H1 (cell line): ENCODE results near the gene GAP43. TPM values are rescaled to one million over a fixed set of nuclear protein-coding genes. Genes with fewer than 3 reads are reported as not detected.

Source experiments
- CTCF ChIA-PET: fragments of 300-600 bp; sonication (Branson Sonifier 250); formaldehyde crosslinking; loops from one replicate; lab custom pipeline; 2021; ENCODE audit not compliant: partially characterized antibody; lab: Charles Lee
- POLR2A ChIA-PET: fragments of 300-600 bp; sonication (Branson Sonifier 250); formaldehyde crosslinking; loops from one replicate; lab custom pipeline; 2021; ENCODE audit warnings: inconsistent platforms; ENCODE audit not compliant: partially characterized antibody; lab: Charles Lee
- DNase-seq, 2 experiments: peaks; one replicate each; pipeline versions ENCODE4 v3.0.0 to v3.0.0-alpha.2; 2010 to 2022; ENCODE audit warnings: low spot score in 2 of 2, low read depth in 1 of 2, mixed read lengths in 1 of 2
- FAIRE-seq: peaks from 2 replicates; lab custom pipeline; 2011; peaks lifted over from hg19 to GRCh38; lab: Jason Lieb, UNC
- H2AFZ ChIP-seq: 2 replicates; pipeline ENCODE4 v1.8.1; 2012; ENCODE audit warnings: low read length, inconsistent platforms
- H2AK5ac ChIP-seq: 2 replicates; pipeline ENCODE4 v1.6.1; 2013; ENCODE audit warnings: low read depth, low read length
- H2BK120ac ChIP-seq: replicated peaks from 2 replicates; pipeline ENCODE3; 2013; ENCODE audit warnings: low read depth, low read length, inconsistent platforms
- H2BK12ac ChIP-seq: 2 replicates; pipeline ENCODE4 v1.6.1; 2013; ENCODE audit warnings: low read depth, low read length
- H2BK15ac ChIP-seq: 2 replicates; pipeline ENCODE4 v1.6.1; 2013; ENCODE audit warnings: low read length
- H2BK20ac ChIP-seq: 2 replicates; pipeline ENCODE4 v1.6.1; 2013; ENCODE audit warnings: low read length
- H2BK5ac ChIP-seq: 2 replicates; pipeline ENCODE4 v1.6.1; 2013; ENCODE audit warnings: low read depth, low read length
- H3K14ac ChIP-seq: 2 replicates; pipeline ENCODE4 v1.6.1; 2013; ENCODE audit warnings: inconsistent platforms; ENCODE audit not compliant: insufficient read length
- H3K18ac ChIP-seq: 2 replicates; pipeline ENCODE4 v1.6.1; 2013; ENCODE audit warnings: low read length; ENCODE audit errors: extremely low read depth
- H3K23ac ChIP-seq: 2 replicates; pipeline ENCODE4 v1.6.1; 2013; ENCODE audit warnings: inconsistent platforms; ENCODE audit not compliant: insufficient read length
- H3K23me2 ChIP-seq: 2 replicates; pipeline ENCODE4 v1.6.1; 2013; ENCODE audit warnings: low read depth, low read length
- H3K27ac ChIP-seq: 2 replicates; pipeline ENCODE4 v1.6.1; 2011; ENCODE audit warnings: low read depth, low read length, inconsistent platforms
- H3K27me3 ChIP-seq, 4 experiments: replicated peaks in 1 of 4; 1 replicate in 1 of 4; 2 replicates in 3 of 4; pipeline versions ENCODE4 v1.6.1 to v1.8.1; 2011 to 2013; ENCODE audit warnings: low read length in 3 of 4, mild to moderate bottlenecking in 3 of 4, inconsistent platforms in 2 of 4, mixed read lengths in 2 of 4, moderate library complexity in 1 of 4; ENCODE audit not compliant: control insufficient read depth in 3 of 4, insufficient read depth in 3 of 4; ENCODE audit errors: extremely low read depth in 1 of 4
- H3K36me3 ChIP-seq, 4 experiments: 2 replicates each; pipeline versions ENCODE4 v1.6.1 to v1.8.1; 2011 to 2013; ENCODE audit warnings: mild to moderate bottlenecking in 4 of 4, low read length in 3 of 4, moderate library complexity in 2 of 4, control low read depth in 1 of 4, inconsistent platforms in 1 of 4; ENCODE audit not compliant: insufficient read depth in 4 of 4, control insufficient read depth in 2 of 4
- H3K4ac ChIP-seq: replicated peaks from 2 replicates; pipeline ENCODE3; 2013; ENCODE audit warnings: low read length, low read depth, mixed read lengths, inconsistent platforms; ENCODE audit not compliant: insufficient read length
- H3K4me1 ChIP-seq, 4 experiments: replicated peaks in 1 of 4; 1 replicate in 1 of 4; 2 replicates in 3 of 4; pipeline versions ENCODE4 v1.6.1 to v1.8.1; 2011 to 2013; ENCODE audit warnings: low read length in 3 of 4, inconsistent platforms in 2 of 4, mixed read lengths in 1 of 4; ENCODE audit not compliant: insufficient read depth in 4 of 4, control insufficient read depth in 3 of 4
- H3K4me2 ChIP-seq, 2 experiments: 2 replicates each; pipeline versions ENCODE4 v1.6.1 to v1.8.1; 2011 to 2013; ENCODE audit warnings: low read depth in 2 of 2, low read length in 2 of 2, control low read depth in 1 of 2, inconsistent platforms in 1 of 2, mild to moderate bottlenecking in 1 of 2; ENCODE audit not compliant: insufficient read depth in 1 of 2
- H3K4me3 ChIP-seq, 4 experiments: fragments of 200-600, 300-600 bp in 1 of 4; sonication (generic), shearing (Covaris generic), sonication (Bioruptor Twin) in 1 of 4; 2 replicates each; pipeline versions ENCODE4 v1.5.1 to v1.8.1; 2011 to 2016; ENCODE audit warnings: low read length in 4 of 4, low read depth in 3 of 4, control low read depth in 2 of 4, inconsistent platforms in 2 of 4, mild to moderate bottlenecking in 2 of 4, mixed read lengths in 1 of 4, moderate library complexity in 1 of 4; ENCODE audit not compliant: insufficient read depth in 2 of 4; ENCODE audit errors: extremely low read depth in 1 of 4
- H3K56ac ChIP-seq: replicated peaks from 2 replicates; pipeline ENCODE3; 2013; ENCODE audit warnings: low read depth, mild to moderate bottlenecking, mixed read lengths, low read length, inconsistent platforms; ENCODE audit not compliant: insufficient read length
- H3K79me1 ChIP-seq: 2 replicates; pipeline ENCODE4 v1.6.1; 2013; ENCODE audit warnings: low read depth, low read length, control low read depth
- H3K79me2 ChIP-seq, 2 experiments: 2 replicates each; pipeline versions ENCODE4 v1.6.1 to v1.8.1; 2012 to 2013; ENCODE audit warnings: low read length in 2 of 2, mild to moderate bottlenecking in 2 of 2, inconsistent platforms in 1 of 2; ENCODE audit not compliant: insufficient read depth in 2 of 2, control insufficient read depth in 1 of 2
- H3K9ac ChIP-seq, 4 experiments: replicated peaks in 1 of 4; 1 replicate in 1 of 4; 2 replicates in 3 of 4; pipeline versions ENCODE4 v1.6.1 to v1.8.1; 2011 to 2013; ENCODE audit warnings: low read depth in 3 of 4, low read length in 3 of 4, control low read depth in 2 of 4, mild to moderate bottlenecking in 2 of 4, moderate library complexity in 2 of 4, inconsistent platforms in 1 of 4; ENCODE audit errors: extremely low read depth in 1 of 4
- H3K9me3 ChIP-seq, 2 experiments: 2 replicates each; pipeline versions ENCODE4 v1.6.1 to v1.8.1; 2012 to 2013; ENCODE audit warnings: mild to moderate bottlenecking in 2 of 2, moderate library complexity in 2 of 2, control low read depth in 1 of 2, inconsistent platforms in 1 of 2, low read depth in 1 of 2, low read length in 1 of 2, mixed read lengths in 1 of 2; ENCODE audit not compliant: insufficient read depth in 2 of 2
- H4K20me1 ChIP-seq, 2 experiments: replicated peaks in 1 of 2; 2 replicates each; pipeline versions ENCODE3 to v1.8.1; 2011 to 2013; ENCODE audit warnings: inconsistent platforms in 2 of 2, low read length in 2 of 2, mild to moderate bottlenecking in 1 of 2; ENCODE audit not compliant: insufficient read depth in 2 of 2, control insufficient read depth in 1 of 2
- H4K5ac ChIP-seq: 2 replicates; pipeline ENCODE4 v1.6.1; 2013; ENCODE audit warnings: low read length, low read depth, mixed read lengths, inconsistent platforms; ENCODE audit not compliant: insufficient read length
- H4K8ac ChIP-seq: 2 replicates; pipeline ENCODE4 v1.8.0; 2013; ENCODE audit warnings: mild to moderate bottlenecking, moderate library complexity, low read length, inconsistent platforms; ENCODE audit not compliant: insufficient read depth; ENCODE audit errors: extremely low read depth
- H4K91ac ChIP-seq: replicated peaks from 2 replicates; pipeline ENCODE3; 2013; ENCODE audit warnings: low read length, mixed read lengths, inconsistent platforms; ENCODE audit not compliant: insufficient read length
- SIRT6 ChIP-seq: IDR thresholded peaks from one replicate; pipeline ENCODE4 v1.7.1; 2012; ENCODE audit warnings: low read length, inconsistent platforms
- TAF7 ChIP-seq: optimal IDR thresholded peaks from 2 replicates; pipeline ENCODE3; 2011; ENCODE audit warnings: low read depth, mild to moderate bottlenecking, inconsistent platforms, low read length, moderate library complexity, borderline replicate concordance
- WGBS, 2 experiments: shearing (Covaris generic) in 1 of 2; methylation state at CpG; one replicate each; pipeline versions ENCODE4 v1.1.6 to v1.1.7; 2013 to 2015; ENCODE audit warnings: low lambda C conversion rate in 2 of 2, mixed read lengths in 2 of 2, inconsistent platforms in 1 of 2, low coverage in 1 of 2, missing lambda C conversion rate in 1 of 2; ENCODE audit not compliant: insufficient replicate concordance in 2 of 2, insufficient coverage in 1 of 2, insufficient read length in 1 of 2; ENCODE audit errors: extremely low coverage in 1 of 2, missing lambda C conversion rate in 1 of 2; 5-methylcytosine and 5-hydroxymethylcytosine counted together
- polyA plus RNA-seq, 7 experiments: library from polyadenylated mRNA; depleted of rRNA in 3 of 7; stranded (reverse) in 5 of 7; unstranded in 2 of 7; fragments of >200 nt in 5 of 7; fragments of 200-250 nt in 2 of 7; gene quantifications; 1 replicate in 5 of 7; 2 replicates in 1 of 7; 4 replicates in 1 of 7; pipeline versions ENCODE4 v1.2.1 to v1.2.3, GENCODE V29; 2011 to 2013; ENCODE audit warnings: missing spikeins in 2 of 7, mixed read lengths in 2 of 7
- total RNA-seq: library from RNA; stranded (reverse); fragmentation: NEBNext Ultra II Directional; extraction: Animal tissue kit (Norgen Biotek cat#: 25700); gene quantifications from 2 replicates; pipeline ENCODE4 v1.2.1, GENCODE V29; 2021

The GAP43 gene
- total and polyA plus RNA-seq, 2 of the 8 experiments (the other 6 are each of a cell fraction or from before 2014, with no cell fraction given): 11.2 to 21.9 TPM

- Histone ChIP-seq H2AFZ (no peak overlapping the region), H4K91ac (no peak overlapping the region), H2BK120ac (no peak overlapping the region), H3K36me3 (no peaks in the 10 kb centered on the region), H3K9me3 (no peaks in the 10 kb centered on the region), H3K79me1 (no peaks in the 10 kb centered on the region), H2BK20ac (no peak overlapping the region), H3K9ac (no peak overlapping the region), H3K79me2 (no peaks in the 10 kb centered on the region), H3K23me2 (no peaks in the 10 kb centered on the region), H3K23ac (no peak overlapping the region), H4K8ac (no peak overlapping the region), H3K4ac (no peak overlapping the region), H2BK12ac (no peak overlapping the region), H3K4me2 (no peak overlapping the region), H2BK15ac (no peak overlapping the region), H4K5ac (no peak overlapping the region), H3K56ac (no peak overlapping the region), H3K18ac (no peak overlapping the region), H3K14ac (no peak overlapping the region), H3K4me1 (no peaks in the 10 kb centered on the region), H2BK5ac (no peak overlapping the region), H3K4me3 (no peak overlapping the region), H2AK5ac (no peak overlapping the region), H4K20me1 (no peaks in the 10 kb centered on the region), H3K27ac (no peak overlapping the region), H3K27me3 (no peaks in the 10 kb centered on the region)
- DNase-seq (no peak), FAIRE-seq (no peak)
- 100% methylated on average over 1 of the region's 1 CpG; no CpG with 5 or more reads in 1 of the 2 experiments for whole genome bisulfite sequencing, 2 experiments
- ChIA-PET POLR2A (no interaction called here), CTCF (interaction anchor here (1.1 to 1.7 kb wide), 2 partner anchors 10 kb away, joined by 3 to 5 read pairs; no protein-coding TSS in a partner anchor)
- no peak for TF ChIP-seq SIRT6
- no peak for TF ChIP-seq TAF7
Observed at GRCh38 chr3:115578331-115578730, 45.0 kb upstream of the GAP43 start.
